Subcutaneous adipose tissue (tissue), 4 donors: ENCODE results near the gene MOB3B. TPM values are rescaled to one million over a fixed set of nuclear protein-coding genes. Genes with fewer than 3 reads are reported as not detected.

ENCODE experiments used
- CTCF ChIP-seq: fragments of 450-650 bp; IDR thresholded peaks from one replicate; pipeline ENCODE4 v1.5.1; 2016; ENCODE audit warnings: low read depth, mild to moderate bottlenecking, control low read depth, antibody characterized with exemption, moderate library complexity
- total RNA-seq, 4 donors: library from RNA; depleted of rRNA; stranded (reverse); fragments of >200 nt; gene quantifications; one replicate each; pipeline ENCODE4 v1.1.0, GENCODE V29; 2016

The MOB3B gene
- total RNA-seq, 4 donors from 2014 or later, result 11.9 to 13.4 (median 12.6) TPM

GRCh38 chr9:27402626-27403025 is 127.0 kb downstream of the MOB3B start:
- no peak for TF ChIP-seq CTCF

- TF ChIP-seq CTCF, result no peak
Observed at GRCh38 chr9:27400334-27400880, 129.2 kb downstream of the MOB3B start.

- no peak for TF ChIP-seq CTCF
Observed at GRCh38 chr9:27398982-27399653, 130.5 kb downstream of the MOB3B start.

GRCh38 chr9:27396495-27396894 is 133.1 kb downstream of the MOB3B start:
- TF ChIP-seq CTCF, result no peak

- no peak for TF ChIP-seq CTCF
Observed at GRCh38 chr9:27395484-27395921, 134.1 kb downstream of the MOB3B start.

- TF ChIP-seq CTCF, result no peak
Observed at GRCh38 chr9:27394826-27395201, 134.8 kb downstream of the MOB3B start.

- no peak for TF ChIP-seq CTCF
Observed at GRCh38 chr9:27394154-27394825, 135.3 kb downstream of the MOB3B start.
